Dermis microvascular lymphatic vessel endothelial cell (primary cell): Measurements from ENCODE around the gene FBN3. TPM values are rescaled to one million over a fixed set of nuclear protein-coding genes. Genes with fewer than 3 reads are reported as not detected.

Experiments
- DNase-seq, 2 donors: peaks; one replicate each; pipeline versions ENCODE4 v3.0.0 to v3.0.0-alpha.2; 2010; ENCODE audit warnings: low read depth in 2 of 2
- total RNA-seq: library from RNA; depleted of rRNA; stranded (reverse); fragments of >200 nt; gene quantifications from 2 replicates; pipeline ENCODE4 v1.2.1, GENCODE V29; 2014

The FBN3 gene
- total RNA-seq, 1 donor from 2014 or later: not detected

DNA sequence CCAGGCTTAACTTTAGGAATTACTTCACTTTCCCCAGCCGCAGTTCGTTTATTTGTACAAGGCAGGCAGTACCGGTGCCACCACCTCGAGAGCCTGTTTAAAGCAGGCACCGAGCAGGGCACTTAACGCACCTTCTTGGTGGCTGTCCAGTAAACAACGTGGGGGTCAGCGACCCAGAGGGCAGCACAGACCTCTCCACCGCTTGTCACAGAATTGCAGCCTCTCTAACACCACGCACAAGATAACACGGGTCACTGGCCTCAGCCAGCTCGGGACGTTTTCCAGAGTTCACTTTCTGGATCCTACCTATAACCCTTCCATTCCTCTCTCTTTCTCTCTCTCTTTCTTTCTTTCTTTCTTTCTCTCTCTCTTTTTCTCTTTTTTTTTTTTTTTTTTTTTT is 127.1 kb downstream of the FBN3 start:
- no peak for DNase-seq

DNA sequence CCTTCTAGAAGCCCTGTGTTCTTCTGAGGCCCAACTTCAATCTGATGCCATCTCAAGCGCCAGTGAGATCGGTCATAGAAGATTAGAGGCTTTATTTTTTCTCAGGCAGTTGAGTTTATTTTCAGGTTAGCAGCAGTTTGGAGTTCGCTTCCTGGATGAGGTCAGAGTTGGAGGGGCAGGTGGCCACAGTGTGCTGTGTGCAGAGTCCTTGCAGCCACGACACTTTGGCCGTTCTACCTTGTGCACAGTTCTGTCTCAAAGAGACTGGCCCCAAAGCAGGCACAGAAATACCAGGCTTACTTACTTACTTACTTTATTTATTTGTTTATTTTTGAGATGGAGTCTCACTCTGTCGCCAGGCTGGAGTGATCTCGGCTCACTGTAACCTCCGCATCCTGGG is 128.0 kb downstream of the FBN3 start:
- no peak for DNase-seq

DNA sequence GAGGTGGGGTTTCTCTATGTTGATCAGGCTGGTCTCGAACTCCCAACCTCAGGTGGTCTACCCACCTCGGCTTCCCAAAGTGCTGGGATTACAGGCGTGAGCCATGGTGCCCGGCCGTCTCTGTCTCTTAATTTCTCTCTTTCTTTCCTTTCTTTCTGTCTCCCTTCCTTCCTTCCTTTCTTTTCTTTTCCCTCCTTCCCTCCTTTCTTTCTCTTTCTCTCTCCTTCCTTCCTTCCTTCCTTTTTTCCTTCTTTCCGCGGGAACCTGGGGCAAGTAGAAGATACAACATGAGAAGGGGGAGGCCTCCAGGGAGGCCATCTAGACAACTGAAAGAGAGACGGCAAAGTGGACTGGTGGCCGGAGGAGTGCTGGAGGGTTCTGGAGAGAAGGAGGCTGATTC is 128.7 kb downstream of the FBN3 start:
- DNase-seq: no peak

DNA sequence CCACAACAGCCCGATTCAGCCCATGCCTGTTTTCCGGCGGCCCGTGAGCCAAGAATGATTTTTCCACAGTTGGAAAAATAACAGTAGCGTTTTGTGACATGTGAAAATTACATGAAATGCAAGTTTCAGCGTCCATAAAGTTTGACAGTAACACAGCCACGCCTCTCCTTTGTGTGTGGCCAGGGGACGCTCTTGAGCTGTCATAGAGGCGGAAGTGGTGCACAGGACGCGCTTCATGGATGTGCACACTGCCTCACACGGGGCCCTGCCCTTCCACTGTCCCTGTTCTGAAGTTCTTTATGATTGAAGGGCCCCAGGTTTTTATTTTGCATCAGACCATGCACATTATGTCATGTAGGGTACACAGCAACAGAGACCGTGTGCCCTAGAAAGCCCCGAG is 131.6 kb downstream of the FBN3 start:
- DNase-seq: peak in 1 of 2 donors; percentile 24

Other genes starting within 250 kb of the FBN3 start
- gene MAP2K7, start 245.7 kb downstream of the FBN3 start, total RNA-seq: 6.9 and 11.4 TPM in 2 replicates
- 0.25 and 0.26 TPM in 2 replicates for gene TGFBR3L, start 234.8 kb downstream of the FBN3 start, total RNA-seq
- 5.1 and 5.8 TPM in 2 replicates for gene SNAPC2, start 229.3 kb downstream of the FBN3 start, total RNA-seq
- gene CTXN1, start 223.5 kb downstream of the FBN3 start, total RNA-seq: 1.5 and 2.9 TPM in 2 replicates
- 26.2 and 30.2 TPM in 2 replicates for gene TIMM44, start 205.9 kb downstream of the FBN3 start, total RNA-seq
- gene ELAVL1, start 144.0 kb downstream of the FBN3 start, total RNA-seq: 19.0 and 40.5 TPM in 2 replicates
- not detected in 2 replicates for gene CCL25, start 96.8 kb downstream of the FBN3 start, total RNA-seq
- 7.7 and 22.9 TPM in 2 replicates for gene CERS4, start 59.8 kb upstream of the FBN3 start, total RNA-seq
- 25.7 and 28.6 TPM in 2 replicates for gene CD320, start 158.8 kb upstream of the FBN3 start, total RNA-seq
- 21.0 and 39.7 TPM in 2 replicates for gene NDUFA7, start 171.8 kb upstream of the FBN3 start, total RNA-seq
- 202 and 270 TPM in 2 replicates for gene RPS28, start 171.9 kb upstream of the FBN3 start, total RNA-seq
- 52.8 and 129 TPM in 2 replicates for gene KANK3, start 193.7 kb upstream of the FBN3 start, total RNA-seq
- 1.0 and 10.7 TPM in 2 replicates for gene ANGPTL4, start 214.6 kb upstream of the FBN3 start, total RNA-seq
- gene RAB11B, start 240.8 kb upstream of the FBN3 start, total RNA-seq: 48.1 and 105 TPM in 2 replicates